DMS153 treated with DMSO at 0.1 percent for 48 hours (cell line): ENCODE results near the gene BFSP2.
"Not testable (repeated sequence)": the region's sequence is repeated elsewhere in the genome, so short reads cannot be mapped to it uniquely, and the experiment has no call there.

Experiments
- DNase-seq: peaks from one replicate; lab custom pipeline; 2025; ENCODE audit not compliant: unreplicated experiment; lab: John Stamatoyannopoulos, UW

BFSP2 gene

DNA sequence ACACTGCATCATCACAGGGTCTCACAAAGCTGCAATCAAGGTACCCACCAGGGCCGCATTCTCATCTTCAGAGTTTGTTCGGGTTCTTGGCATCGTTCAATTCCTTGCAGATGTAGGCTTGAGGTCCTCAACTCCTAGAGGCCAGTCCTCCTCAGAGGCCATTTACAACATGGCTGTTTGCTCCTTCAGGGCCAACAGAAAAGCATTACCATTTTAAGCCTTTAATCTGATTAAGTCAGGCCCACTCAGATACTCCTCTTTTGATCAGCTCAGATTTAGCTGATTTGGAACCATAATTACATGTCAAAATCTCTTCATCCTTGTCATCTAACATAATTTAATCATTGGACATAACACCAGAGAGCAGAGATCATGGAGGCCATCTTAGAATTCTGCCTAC lies 55.4 kb downstream of the BFSP2 start:
- DNase-seq = no peak

DNA sequence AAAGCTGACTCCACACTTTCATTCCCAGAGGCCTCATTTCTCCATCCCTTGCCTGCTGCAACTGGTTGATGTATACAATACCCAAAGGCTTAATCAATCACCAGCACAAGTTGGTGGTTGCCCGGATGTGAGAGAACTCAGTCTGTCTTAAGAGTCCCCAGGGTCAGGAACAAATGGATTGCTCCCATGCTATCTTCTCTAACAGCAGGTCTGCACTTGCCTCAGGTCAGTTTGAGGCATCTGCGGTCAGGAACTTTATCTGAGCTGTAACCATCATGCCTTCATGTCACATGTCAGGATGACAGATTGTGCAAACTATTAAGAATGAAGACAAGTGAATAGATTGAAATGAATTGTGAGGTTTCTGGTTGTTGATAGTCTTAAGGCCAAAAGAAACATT lies 56.1 kb downstream of the BFSP2 start:
- DNase-seq = no peak

DNA sequence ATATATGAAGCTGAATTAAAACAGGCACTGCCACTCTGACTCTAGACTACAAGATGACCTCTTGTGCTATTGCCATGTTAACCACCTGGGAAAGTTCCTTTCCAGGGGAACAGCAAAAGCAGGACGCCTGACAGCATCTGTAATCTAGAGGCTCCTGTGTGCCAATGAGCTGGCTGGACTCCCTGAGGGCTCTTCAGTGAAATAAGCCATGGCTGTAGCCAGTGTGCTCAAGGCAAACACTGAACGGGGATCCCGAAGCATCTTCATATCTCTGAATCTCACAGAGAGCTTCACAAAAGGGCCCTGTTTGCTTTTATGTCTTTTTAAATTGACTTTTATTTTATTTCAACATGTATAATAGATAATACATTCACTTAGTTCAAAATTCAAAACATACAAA lies 57.2 kb downstream of the BFSP2 start:
- DNase-seq = no peak

GRCh38 chr3:133457465-133458067 lies 57.7 kb downstream of the BFSP2 start:
- no peak for DNase-seq

- DNase-seq = no peak
These were observed 59.5 kb downstream of the BFSP2 start for GRCh38 chr3:133459400-133459799.

DNA sequence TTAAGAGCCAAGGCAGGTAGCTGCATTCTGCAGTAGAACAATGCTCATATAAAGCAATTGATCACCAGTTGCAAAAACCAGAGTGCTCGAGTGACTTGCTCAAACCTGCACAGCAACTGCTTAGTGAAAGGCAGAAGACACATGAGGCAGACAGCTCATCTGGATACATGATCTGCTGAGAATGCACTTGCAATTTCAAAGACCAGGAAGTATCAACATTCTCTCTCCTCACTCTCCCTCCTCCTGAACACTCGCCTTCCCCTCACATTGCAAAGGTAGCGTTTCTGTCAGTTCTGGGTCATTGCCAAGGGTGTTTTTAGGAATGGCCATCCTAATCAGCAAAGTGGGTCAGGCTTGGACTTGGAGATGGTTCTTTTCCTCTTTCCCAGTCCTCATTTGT lies 61.0 kb downstream of the BFSP2 start:
- DNase-seq = no peak

DNA sequence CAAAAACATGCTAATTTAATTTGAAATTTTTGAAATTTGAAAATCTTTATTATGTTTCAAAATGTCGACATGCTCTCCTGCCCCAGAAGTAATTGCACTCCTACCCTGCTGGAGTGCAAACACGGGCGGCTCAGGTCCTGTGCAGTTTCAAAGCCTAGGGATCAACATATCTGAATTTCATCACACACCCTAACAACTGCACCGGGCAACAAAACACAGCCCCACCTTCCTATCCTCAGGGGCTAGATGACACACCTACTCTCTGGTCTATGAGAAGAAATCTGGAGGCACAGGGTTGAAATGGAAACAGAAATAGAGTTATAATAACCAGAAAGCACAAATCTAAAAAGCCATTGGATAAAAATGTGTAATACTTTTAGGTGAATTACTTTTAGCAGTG lies 61.4 kb downstream of the BFSP2 start:
- no peak for DNase-seq

DNA sequence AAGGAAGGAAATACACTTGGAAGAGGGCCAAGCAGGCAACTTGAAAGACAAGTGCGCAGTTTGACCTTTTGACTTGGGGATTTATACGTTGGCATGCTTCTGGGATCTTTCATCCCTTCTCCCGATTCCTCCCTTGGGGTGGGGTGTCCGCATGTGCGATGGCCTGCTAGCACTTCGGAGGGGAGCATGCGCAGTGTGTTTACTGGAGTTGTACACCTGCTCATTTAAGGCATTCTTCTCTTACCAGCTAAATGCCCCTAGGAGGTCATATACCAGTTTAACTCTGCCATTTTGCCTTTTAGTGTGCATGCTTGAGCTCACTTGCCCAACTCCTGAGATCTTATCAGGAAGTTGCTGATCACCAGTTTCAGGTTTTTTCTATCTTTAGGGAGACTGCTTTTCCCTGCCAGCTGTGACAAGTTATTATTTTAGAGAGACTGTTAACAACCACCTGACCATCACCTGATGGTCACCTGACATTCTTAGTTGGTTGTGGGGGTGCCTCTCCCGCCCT lies 63.5 kb downstream of the BFSP2 start:
- DNase-seq = no peak

DNA sequence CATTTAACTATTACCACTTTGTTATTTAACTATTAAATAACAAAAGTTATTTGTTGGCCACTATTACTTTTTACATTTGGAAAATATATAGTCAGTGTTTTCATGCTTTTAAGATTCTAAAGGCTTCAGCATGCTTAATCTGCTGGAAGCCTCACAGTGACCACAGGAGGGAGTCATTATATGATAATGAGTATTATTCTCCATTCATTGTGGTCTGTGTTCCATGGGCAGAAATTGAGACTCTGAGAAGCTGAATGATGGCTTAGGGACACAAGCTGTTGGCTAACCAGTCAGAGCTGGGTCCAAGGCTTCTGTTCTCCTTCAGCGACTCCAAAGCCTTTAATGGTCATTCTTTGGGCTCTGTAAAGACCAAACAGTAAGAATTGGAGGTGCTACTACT lies 64.7 kb downstream of the BFSP2 start:
- DNase-seq = no peak

GRCh38 chr3:133466531-133467386 lies 66.9 kb downstream of the BFSP2 start:
- DNase-seq = no peak

GRCh38 chr3:133467780-133468179 lies 67.9 kb downstream of the BFSP2 start:
- no peak for DNase-seq

- no peak for DNase-seq
These were observed 68.4 kb downstream of the BFSP2 start for GRCh38 chr3:133468251-133468721.

DNA sequence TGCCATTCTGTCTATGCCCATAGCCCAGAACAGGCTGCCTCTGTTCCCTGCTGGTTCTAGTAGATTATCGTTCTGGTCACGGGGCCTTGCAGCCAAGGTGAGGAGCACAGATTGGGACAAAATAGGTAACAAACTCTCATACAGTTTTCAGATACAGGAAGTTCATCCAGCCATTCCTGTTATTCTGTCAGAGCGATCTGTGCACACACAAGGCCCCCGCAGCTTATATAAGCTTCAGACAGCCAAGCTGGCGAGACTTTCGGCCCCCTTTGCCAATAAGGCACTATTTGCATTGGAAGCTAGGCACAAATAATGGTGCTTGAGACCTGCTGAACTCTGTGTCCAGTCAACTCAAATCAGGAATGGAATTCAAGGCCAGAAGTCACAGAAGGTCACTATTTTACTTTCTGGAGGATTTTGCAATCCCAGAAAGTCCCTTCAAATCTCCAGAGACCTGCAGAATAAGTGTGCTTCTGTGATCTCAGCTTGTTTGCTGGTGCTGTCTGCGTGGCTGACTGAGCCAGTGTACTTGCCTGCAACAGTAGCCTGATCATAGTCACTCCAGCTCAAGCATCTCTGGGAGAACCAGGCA lies 69.4 kb downstream of the BFSP2 start:
- DNase-seq = no peak

GRCh38 chr3:133472242-133472641 lies 72.4 kb downstream of the BFSP2 start:
- no peak for DNase-seq

DNA sequence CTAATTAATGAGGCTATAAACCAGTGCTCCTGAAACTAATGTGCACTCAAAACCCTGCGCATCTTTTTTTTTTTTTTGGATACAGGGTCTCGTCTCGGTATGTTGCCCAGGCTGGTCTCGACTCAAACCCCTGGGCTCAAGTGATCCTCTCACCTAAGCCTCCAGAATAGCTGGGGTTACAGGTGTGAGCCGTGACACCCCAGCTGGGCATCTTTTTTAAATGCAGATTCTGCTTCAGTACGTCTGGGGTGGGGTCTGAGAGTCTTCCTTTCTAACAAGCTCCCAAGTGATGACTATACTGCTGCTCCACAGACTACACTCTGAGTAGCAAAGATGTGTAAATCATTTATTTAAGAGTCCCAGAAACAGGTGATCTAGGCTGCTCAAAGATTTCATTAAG lies 73.0 kb downstream of the BFSP2 start:
- no peak for DNase-seq

- DNase-seq = not testable (repeated sequence)
These were observed 73.8 kb downstream of the BFSP2 start for GRCh38 chr3:133473472-133474191.

DNA sequence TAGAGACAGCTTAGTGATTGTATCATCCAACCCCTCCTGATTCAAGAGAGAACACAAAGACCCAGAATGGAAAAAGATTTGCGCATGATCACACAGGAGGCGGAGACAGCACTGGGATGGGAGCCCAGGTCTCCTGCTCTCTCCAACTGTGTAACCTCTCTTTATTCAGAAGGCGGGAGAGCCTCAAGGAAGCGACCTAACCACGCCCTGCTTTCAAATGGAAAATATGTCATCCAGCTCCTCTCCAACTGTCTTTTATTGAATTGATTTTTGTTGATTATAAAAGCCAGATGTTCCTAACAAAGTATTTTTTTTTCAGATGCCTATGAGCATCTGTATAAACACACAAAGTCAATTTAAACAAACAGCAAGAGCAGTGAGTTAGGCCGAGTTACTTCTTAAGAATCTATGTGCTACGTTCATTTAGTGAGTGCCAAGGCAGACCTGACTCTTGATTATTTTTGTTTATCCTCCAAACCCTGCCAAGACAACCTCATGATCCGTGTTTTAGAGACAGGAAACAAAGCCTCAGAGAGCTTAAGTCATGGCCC lies 74.5 kb downstream of the BFSP2 start:
- DNase-seq = peak; percentile 62

DNA sequence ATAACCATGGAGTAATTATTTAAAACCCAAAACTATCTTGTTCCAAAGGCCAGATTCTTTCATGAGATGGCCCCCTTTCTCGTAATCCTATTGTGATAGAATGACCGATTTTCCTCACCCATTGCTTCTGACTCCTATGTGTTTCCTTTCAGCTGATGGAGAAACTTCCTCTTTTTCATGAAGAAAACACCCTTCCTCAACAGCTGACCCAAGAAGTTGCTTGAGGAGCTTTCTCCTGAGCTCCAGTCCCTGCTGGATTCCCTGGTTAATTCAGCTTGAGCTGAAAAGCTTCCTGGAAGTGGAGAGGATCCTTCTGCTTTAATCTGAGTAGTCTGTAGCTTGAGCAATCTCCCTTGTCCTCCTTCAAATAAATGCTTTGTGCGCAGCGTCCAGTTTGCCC lies 75.0 kb downstream of the BFSP2 start:
- DNase-seq = no peak

- peak; percentile 49 for DNase-seq
These were observed 75.6 kb downstream of the BFSP2 start for GRCh38 chr3:133475245-133476010.

- peak; percentile 85 for DNase-seq
These were observed 77.1 kb downstream of the BFSP2 start for GRCh38 chr3:133476971-133477375.
